Midbrain (tissue), 1 donor: ENCODE measurements around the gene ZKSCAN1.
"Not testable (repeated sequence)": the region's sequence is repeated elsewhere in the genome, so short reads cannot be mapped to it uniquely, and the experiment has no call there.

Source experiments
- DNase-seq: peaks from one replicate; lab custom pipeline; 2025; lab: John Stamatoyannopoulos, UW

ZKSCAN1 gene

DNA sequence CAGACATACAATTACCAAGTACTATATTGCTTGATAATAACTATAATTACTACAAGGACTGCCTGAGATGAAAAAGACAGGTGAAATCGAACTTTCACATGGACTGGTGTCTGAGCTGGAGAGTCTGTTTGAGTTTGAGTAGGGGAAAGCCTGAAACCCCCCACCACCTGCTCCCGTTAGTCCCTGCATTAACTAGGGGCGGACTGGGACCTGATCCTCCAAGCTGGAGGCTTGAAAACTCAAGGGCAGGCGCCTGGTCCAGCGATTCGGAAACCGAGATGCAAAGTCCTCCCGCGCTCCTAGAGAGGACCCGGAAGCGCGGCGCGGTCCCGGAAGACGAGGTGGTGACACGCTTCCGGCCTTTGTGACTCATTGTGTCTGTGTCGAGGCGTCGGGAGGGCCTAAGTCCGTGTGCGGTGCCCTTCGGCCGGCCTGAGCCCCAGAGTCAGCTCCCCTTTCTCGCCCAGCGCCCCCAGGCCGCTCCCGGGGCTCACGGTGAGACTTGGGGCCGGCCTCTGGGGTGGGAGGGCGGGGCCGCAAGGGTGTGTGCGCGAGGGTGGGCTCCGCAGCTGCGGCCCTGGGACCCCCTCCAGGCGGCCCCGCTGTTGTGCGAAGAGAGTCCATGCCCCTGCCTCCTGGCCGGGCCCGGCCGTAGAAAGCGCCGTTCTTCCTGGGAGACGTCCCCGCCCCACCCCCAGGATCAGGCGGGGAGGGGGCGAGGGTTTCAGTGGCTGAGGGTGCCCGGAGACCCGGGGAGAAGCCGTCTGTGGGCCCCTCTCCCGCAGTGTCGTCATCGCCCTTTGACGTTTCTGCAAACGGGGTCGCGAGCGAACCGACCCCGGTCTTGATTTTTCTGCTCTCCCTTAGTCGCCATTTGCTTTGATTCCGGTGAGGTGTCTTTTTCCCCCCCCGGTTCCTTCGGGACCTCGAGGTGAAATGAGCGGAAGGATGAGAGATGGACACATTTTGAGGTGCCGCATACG is at the start of gene ZKSCAN1:
Gene ZKSCAN1, plus strand, starts transcription at position 365 of the 983 bp plus-strand sequence. CDS start 7,911 bp downstream, outside the sequence.
- DNase-seq, result peak; percentile 92

GRCh38 chr7:99969298-99969697 is 46.1 kb upstream of the ZKSCAN1 start:
- DNase-seq, result no peak

DNA sequence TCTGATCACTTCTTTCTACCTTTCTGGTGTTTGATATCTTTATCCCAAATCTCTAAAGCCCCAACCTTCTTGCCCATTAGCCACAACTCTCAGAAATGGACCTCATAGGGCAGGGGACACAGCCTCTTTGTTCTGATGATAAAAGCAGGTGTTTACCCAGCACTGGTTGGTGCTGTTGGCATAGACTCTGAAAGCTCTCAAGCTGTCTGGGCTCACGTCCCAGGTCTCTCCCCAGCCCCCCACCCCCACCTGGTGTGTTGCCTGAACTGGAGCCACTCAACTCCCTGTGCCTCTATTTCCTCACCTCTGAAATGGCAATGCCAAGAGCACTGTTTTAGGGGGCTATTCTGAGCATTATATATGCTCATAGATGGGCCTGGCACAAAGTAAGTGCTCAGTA is 45.6 kb upstream of the ZKSCAN1 start:
- not testable (repeated sequence) for DNase-seq

DNA sequence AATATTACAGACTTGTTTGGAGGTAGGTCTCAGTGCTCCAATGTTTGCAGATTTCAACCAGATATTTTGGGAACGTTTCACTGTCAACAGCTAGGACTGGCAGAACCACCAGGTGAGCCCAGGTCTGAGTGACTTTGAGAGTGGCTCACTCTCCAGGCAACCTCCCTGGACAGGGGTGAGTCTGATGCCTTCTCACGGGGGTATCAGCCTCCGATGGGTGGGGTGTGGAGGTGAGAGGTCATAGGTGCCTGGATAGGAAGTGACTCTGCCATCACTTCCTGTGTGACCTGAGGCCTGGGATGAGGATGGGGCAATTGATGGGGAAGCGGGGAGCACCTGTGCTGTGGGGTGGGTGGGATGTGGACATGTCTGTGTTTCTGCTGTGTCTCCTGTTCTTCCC is 44.2 kb upstream of the ZKSCAN1 start:
- DNase-seq, result no peak

DNA sequence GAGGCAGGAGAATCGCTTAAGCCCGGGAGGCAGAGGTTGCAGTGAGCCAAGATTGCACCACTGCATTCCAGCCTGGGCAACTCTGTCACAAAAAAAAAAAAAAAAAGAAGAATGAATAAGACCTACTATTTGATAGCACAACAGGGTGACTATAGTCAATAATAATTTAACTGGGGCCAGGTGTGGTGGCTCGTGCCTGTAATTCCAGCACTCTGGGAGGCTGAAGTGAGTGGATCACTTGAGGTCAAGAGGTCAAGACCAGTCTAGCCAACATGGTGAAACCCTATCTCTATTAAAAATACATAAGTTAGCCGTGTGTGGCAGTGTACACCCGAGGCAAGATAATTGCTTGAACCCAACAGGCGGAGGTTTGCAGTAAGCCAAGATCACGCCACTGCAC is 41.6 kb upstream of the ZKSCAN1 start:
- not testable (repeated sequence) for DNase-seq

- no peak for DNase-seq
Measured at GRCh38 chr7:99974681-99975080, 40.7 kb upstream of the ZKSCAN1 start.

GRCh38 chr7:99975782-99976521 is 39.4 kb upstream of the ZKSCAN1 start, which contains the start of gene AZGP1:
Gene AZGP1 (minus strand): TSS chr7:99976031. CDS start chr7:99976020, 11 bp downstream.
- DNase-seq, result peak; percentile 6

DNA sequence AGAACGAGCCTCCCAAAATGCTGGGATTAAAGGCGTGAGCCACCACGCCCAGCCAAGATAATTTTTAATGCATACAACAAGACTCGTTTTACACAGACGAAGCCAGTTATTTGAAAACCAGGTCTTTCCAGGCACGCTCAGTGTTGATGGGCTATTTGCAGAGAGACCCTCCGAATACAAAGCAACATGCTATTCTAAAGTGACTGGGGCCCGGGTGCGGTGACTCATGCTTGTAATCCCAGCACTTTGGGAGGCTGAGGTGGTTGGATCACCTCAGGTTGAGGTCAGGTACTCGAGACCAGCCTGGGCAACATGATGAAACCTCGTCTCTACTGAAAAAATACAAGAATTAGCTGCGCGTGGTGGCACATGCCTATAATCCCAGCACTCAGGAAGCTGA is 38.8 kb upstream of the ZKSCAN1 start:
- DNase-seq, result no peak

DNA sequence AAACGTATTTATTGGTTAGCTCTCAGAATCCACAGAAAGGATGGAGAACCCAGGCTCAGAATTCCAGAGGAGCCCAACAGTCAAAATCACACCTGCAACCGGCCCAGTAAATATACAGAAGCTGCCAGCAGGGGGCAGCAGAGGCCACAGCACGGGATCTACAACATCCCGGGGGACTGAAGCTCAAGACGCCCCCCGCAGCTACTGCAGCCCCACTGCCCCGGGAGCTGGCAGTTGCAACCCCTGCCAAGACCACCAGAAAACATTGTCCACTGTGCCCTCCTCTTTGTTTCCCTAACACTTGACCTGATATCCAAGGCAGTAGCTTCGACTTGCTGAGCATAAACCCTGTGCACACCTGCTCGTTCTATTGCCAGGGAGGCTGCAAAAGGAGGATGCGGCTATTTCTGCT is 35.6 kb upstream of the ZKSCAN1 start:
- peak; percentile 73 for DNase-seq

DNA sequence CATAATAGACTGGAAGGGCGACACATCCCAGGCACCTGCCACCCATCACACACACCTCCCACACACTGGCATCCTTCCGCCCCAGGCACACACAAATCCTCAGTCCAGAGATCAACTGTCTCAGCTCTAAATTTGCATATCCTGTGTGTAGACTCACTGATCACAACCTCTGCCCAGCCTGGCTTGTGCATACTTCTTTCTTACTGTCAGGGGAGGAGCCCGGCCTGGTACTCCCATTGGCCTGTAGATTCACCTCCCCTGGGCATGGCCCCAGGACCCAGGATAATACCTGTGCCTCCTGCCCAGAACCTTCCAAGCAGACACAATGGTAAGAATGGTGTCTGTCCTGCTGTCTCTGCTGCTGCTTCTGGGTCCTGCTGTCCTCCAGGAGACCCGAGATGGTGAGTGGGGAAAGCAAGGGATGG is 34.9 kb upstream of the ZKSCAN1 start:
- DNase-seq, result not testable (repeated sequence)

- not testable (repeated sequence) for DNase-seq
Measured at GRCh38 chr7:99981066-99981465, 34.3 kb upstream of the ZKSCAN1 start.

- no peak for DNase-seq
Measured at GRCh38 chr7:99984593-99984992, 30.8 kb upstream of the ZKSCAN1 start.

- not testable (repeated sequence) for DNase-seq
Measured at GRCh38 chr7:99987306-99987705, 28.1 kb upstream of the ZKSCAN1 start.

- DNase-seq, result no peak
Measured at GRCh38 chr7:99987846-99988245, 27.6 kb upstream of the ZKSCAN1 start.

GRCh38 chr7:99990460-99990852 is 24.9 kb upstream of the ZKSCAN1 start:
- no peak for DNase-seq

- DNase-seq, result not testable (repeated sequence)
Measured at GRCh38 chr7:99991543-99991942, 23.9 kb upstream of the ZKSCAN1 start.

DNA sequence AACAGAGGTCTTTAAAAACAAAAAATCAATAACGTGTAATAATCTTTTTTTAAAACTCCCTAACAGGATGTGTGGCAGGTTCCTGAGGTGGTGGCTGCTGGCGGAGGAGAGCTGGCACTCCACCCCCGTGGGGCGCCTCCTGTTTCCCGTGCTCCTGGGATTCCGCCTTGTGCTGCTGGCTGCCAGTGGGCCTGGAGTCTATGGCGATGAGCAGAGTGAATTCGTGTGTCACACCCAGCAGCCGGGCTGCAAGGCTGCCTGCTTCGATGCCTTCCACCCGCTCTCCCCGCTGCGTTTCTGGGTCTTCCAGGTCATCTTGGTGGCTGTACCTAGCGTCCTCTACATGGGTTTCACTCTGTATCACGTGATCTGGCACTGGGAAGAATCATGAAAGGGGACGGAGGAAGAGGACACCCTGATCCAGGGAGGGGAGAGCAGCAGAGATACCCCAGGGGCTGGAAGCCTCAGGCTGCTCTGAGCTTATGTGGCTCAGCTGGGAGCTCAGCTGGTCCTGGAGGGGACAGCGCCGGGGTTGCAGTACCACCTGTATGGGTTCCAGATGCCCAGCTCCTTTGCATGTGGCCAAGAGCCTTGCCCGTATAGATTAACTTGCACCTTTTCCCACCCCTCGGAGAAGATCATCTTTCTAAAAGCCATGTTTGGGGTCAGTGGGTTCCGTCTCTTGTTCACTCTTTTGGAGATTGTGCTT is 22.9 kb upstream of the ZKSCAN1 start:
- DNase-seq, result no peak

DNA sequence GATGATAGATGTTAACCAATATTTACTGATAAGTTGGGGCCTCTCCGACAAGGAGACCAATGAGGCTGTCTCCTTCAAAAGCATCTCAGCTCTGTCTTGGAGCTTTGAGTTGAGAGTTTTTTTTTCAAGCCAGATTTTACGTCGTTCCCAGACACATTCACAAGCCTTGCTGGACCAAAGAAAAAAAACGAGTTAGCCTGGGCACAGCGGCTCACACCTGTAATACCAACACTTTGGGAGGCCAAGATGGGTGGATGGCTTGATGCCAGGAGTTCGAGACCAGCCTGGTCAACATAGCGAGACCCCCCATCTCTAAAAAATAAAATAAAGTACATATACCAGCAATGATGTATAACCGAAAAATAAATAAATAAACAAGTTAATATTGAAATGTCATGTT is 20.6 kb upstream of the ZKSCAN1 start:
- peak; percentile 7 for DNase-seq

DNA sequence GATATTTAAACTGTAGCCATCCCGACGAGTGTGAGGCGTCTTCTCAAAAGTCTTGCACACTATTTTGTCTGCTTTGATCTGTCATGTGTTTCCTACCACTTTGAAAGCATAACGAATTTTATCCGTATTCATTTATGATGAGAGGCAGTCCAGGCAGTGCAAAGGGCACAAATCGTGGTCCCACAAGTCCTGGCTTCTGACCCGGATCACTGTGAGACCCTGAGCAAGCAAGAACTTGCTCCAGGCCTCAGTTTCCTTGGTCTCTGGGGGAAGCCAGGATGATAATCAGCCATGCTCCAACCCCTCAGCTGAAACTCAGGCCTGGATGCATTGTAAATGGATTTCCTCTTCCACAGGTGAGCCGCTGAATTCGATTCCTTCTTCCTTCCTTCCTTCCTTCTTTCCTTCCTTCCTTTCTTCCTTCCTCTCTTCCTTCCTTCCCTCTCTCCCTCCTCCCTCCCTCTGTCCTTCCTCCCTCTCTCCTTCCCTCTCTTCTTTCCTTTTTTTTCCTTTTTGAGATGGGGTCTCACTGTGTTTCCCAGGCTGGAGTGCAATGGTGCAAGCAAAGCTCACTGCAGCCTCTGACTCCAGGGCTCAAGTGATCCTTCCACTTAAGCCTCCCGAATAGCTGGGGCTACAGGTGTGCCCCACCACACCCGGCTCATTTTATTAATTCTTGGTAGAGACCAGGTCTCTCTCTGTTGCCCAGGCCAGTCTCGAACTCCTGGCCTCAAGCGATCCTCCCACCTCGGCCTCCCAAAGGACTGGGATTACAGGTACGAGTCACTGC is 18.4 kb upstream of the ZKSCAN1 start:
- no peak for DNase-seq

DNA sequence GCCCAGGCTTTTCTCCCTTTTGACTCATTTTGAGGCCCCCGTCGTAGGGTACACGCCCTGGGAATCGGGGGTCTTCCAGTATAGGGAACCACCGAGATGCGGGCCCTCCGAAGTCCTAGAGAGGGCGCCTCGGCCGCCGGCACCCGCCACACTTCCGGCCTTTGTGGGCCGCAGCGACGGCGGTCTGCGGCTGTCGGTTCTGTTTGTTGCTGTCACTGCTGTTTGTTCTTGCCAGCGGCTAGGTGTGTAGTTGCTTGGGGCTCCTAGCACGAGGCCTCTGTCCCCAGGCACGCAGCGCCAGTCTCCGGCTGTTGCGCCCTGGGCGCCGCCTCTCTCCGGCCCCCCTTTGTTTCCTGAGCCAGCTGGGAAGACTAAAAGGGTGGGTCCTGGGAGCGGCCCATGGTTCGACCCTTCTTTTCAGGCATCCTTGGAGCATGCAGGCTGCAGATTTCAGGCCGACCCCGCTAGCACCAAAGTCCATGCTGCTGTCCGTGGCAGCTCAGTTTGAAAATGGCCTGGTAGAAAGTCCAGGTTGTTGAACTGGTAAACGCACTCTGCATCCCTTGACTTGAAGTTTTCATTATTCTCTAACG is 17.8 kb upstream of the ZKSCAN1 start:
- peak; percentile 41 for DNase-seq

- no peak for DNase-seq
Measured at GRCh38 chr7:100000239-100000638, 15.2 kb upstream of the ZKSCAN1 start.
